ENCODE measurements around the gene GFRA1. TPM values are rescaled to one million over a fixed set of nuclear protein-coding genes. Genes with fewer than 3 reads are reported as not detected.

GFRA1 gene
- polyA plus RNA-seq, 4 donors: 19.6 to 29.4 (median 24.4) TPM

DNA sequence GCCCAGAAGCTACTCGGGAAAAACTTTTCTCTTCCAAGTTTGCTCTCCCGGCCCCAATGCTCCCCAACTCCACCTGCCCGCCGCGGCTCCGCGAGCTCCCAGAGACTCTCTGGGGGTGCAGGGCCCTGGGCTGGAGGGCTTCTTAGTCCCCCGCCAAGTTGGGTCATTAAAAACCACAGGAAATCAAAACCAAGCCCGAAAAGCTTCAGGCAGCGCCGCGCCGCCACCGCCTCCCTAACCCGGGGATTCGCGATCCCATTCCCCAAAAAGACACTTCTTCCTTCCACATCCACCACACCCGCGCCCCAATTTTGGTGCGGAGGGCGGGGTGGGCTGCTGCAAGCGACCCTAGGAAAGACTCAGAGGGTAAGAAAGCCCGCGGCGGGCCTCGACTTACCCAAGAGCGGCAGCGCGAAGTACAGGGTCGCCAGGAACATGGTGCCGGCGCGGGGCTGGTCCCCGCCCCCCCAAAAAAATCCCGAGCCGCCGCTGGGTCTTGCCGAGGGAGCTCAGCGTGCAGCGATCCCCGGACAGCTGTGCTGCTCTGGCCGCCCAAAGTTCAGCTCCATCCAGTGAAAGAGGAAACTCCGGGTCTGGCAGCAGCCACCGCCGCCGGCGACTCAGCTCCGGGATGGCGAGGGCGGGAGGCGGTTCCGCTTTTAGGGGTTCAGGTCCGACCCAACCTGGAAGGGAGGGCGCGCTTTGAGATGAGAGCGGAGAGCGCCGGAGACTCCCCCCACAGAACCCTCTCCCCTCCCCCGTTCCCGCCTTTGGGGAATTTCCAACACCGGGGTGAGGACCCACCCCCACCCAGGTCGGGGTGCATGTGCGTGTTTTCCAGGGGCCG, 1.2 kb downstream of the GFRA1 start:
- DNase-seq (ENCODE audit: low read depth in 4 of 4, low spot score in 3 of 4): no peak

DNA sequence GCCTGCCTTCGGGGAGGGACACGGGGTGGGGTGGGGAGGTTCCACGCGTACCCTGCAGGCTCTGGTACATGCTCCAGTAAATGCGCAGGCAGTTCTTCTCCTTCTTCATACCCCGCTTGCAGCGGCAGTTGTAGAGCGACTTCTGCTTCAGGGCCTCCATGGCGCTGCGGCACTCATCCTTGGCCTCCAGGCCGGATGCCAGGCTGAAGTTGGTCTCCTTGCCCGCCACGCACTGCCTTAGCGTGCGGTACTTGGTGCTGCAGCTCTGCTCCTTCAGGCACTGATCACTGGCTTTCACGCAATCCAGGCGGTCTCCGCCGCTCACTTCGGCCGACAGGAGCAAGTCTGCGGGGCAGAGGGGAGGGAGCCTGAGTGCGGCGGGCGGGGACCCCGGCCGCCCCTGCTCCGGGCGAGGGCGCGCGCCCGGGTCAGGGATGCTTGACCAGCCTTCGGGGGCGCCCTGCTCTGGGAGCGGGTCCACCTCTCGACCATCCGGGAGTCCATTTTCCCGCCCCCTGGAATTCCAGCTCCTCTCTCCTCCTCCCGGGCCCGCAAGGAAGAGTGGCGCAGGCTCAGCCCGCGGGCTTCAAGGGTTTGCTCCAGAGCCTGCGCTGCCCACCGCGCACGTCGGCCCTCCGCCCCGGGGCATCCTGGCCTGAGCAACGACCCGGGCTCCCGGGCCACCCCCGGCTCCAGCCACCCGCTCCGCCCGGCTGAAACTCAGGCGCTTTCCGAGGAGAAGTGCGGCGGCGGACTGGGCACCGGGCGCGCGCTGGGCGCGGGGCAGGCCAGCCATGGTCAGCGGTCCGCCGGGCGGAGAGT, 2.0 kb downstream of the GFRA1 start:
- no peak for DNase-seq (ENCODE audit: low read depth in 4 of 4, low spot score in 3 of 4)

DNA sequence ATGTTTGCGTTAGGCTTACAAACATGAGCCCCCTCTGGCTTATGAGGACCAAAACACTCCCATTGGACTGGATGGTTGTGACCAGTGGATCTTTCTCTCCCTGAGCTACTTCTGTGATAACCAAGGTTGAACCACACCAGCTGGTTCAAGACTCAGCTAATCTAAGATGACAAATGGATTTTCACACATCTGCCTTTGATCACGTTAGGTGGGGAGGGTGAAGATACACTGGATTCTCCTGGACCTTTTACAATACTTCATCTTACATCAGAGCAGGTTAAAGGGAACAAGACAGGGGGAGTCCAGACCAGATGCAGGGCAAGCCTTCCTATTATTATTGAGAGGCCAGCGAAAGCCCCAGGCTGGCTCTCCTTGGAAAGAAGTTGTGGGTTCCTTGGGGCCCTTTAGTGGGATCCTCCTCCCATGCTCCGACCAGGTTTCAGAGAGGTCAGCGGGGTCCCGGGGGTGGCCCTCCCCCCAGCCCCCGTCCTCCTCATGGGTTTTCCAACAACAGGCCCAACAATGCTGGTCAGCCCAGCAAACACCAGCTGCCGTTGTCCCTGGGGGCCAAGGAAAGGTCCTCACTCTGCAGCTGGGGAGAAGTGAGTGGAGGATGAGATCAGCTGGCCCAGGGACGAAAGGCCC, 2.8 kb downstream of the GFRA1 start:
- DNase-seq (ENCODE audit: low read depth in 4 of 4, low spot score in 3 of 4): no peak

DNA sequence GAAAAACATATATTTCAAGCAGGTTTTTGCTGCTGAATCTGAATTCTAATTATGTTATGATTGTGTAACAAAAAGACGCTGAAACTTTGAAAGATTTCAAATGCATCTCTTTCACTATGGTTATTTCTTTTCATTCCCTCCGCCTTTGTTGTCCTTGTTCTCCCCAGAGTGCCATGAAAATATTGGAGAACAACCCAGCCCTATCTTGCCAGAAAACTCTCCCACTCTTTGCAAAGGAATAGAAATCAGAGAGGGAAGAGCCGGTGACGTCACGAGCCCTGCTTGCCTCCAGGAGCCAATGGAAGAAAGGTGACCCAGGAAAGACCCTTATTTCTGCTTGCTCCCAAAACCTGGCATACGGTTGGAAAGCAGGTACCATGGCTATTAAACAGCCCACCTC, 3.4 kb downstream of the GFRA1 start:
- DNase-seq (ENCODE audit: low read depth in 4 of 4, low spot score in 3 of 4): no peak

DNA sequence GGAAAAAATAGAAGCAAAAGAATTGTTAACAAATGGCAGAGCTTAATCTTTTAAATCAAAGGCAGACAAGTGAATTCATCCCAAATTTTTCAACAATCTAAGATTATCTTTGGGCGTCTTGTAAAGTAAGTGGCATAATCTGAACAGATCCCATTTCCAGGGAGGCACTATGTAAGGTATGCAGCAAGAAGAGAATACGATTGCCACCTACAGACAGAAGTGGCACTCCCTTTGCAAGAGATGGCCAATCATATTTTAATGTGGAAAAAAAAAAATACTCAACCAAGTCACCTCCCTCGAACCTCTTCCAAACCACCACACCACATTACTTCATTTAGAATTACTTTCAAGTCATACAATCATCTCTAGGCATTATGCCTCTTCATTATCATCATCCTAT, 4.0 kb downstream of the GFRA1 start:
- no peak for DNase-seq (ENCODE audit: low read depth in 4 of 4, low spot score in 3 of 4)

DNA sequence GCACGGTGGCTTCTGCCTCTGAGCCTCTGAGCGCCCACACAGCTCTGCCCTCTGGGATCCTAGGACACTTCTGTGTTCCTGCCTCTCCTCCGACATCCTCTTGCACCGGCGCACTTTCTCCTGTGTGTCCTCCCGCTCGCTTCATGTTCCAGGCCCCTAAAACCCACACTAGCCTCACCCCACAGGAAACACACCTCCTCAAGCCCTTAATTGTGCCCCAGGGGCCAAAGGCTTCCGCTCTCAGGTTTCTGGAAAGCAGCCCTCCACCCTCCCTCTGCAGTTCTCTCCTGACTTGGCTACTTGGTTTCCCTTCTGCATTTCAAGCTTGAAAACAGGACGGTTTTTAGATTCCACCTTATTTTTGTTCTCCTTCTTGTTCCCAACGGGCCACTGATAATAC, 7.3 kb downstream of the GFRA1 start:
- no peak for DNase-seq (ENCODE audit: low read depth in 4 of 4, low spot score in 3 of 4)

DNA sequence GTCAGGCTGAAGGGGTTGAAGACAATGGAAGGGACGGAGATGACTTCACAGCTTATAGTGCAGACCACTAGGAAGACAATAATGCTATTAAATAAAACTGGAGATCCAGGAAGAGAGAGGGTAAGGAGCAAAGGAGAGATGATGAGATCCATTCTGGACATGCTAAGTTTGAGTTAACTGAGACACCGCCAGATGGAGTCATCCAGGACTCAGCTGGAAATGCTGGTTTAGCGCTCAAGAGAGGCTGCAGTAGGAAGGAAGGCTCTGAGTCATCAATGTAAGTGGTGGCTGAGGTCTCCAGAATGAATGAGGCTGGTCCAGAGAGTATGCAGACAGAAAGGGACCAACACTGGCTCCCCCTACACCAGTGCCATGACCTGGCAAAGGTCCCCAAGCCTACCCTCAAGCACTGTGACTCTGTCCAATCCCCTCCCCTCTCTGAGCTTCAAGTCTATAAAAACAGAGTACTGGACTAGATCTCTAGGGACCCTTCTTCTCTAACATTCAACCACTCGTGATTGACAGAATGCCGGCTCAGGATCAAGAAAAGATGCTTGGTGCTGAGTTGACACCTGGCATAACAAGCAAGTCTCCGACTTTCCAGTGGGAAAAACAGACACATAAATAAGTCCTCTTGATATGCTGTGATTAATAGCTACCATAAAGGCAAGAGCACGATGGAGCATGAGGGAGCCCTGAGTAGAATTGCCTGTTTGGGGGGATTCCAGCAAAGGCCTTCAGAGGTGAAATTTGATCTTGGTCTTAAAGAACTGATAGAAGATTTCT, 8.9 kb downstream of the GFRA1 start:
- DNase-seq (ENCODE audit: low read depth in 4 of 4, low spot score in 3 of 4): no peak

DNA sequence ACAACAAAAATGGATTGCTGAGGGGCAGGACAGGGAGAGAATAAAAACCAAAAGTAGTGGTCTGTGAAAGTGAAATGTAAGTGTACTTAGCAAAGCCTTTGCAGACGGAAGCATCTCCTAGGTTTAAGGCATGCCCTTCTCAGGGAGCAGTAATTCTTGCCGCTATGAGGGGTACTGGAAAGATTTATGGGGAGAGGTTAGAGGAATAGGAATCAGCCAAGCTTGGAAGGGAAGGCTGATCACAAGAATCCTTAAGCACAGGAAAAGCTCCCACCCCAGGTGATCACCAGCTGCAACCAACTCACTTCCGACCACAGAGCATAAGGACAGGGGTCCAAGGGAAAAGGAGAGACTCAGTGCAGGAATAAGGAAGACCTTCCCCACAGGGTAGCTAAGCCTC, 10.3 kb downstream of the GFRA1 start:
- no peak for DNase-seq (ENCODE audit: low read depth in 4 of 4, low spot score in 3 of 4)

DNA sequence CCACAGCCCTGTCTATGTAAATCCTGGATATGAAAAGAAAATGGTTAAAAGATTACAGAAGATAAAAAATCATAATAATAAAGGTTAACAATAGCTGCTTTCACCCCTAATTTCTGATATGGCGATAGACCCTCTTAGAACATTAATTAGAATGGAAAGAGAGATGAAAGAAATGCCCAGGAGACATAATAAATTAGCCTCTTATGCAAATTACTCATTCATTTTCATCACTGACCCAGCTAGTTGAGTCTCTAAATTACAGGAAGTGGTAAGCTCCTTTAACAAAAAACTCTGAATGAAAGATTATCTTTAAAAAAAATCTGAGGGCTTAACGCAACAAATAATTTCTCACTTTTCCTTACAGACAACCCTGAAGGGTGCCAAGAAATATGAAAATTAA, 12.4 kb downstream of the GFRA1 start:
- no peak for DNase-seq (ENCODE audit: low read depth in 4 of 4, low spot score in 3 of 4)

DNA sequence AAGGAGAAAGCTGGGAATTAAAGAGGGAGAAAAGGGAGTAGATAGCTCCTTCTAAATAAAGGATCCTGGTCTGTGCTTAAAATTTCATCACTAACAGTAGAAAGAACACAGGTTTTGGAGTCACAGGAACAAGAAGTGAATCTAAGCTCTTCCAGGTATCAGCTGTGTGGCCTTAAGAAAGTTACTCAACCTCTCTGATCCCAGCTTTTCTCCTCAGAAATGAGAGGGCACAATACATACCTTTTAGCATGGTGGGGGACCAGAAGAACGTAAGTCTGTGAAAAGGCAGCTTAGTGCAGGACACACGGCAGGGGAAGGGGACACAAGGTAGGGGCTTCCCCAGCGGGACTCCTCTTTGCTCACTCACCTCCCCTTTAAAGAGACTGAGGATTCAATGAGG, 13.4 kb downstream of the GFRA1 start:
- no peak for DNase-seq (ENCODE audit: low read depth in 4 of 4, low spot score in 3 of 4)

DNA sequence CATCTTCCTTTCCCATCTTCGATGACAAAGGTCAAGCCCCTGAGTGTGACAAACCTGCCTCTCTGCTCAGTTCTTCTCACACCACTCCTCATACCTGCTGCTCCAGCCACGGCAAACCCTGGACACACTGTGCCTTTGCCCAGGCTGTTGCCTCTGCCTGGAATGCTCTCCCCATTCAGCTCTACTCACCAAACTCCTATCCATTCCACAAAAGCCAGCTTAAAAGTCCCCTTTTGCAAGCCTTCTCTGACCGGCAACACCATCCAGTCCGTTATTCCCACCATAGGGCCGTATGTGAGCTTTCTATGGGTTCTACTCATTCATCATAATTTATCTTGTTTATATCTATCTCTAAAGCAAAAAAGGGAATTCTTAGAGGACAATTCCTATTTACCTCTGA, 15.2 kb downstream of the GFRA1 start:
- no peak for DNase-seq (ENCODE audit: low read depth in 4 of 4, low spot score in 3 of 4)

DNA sequence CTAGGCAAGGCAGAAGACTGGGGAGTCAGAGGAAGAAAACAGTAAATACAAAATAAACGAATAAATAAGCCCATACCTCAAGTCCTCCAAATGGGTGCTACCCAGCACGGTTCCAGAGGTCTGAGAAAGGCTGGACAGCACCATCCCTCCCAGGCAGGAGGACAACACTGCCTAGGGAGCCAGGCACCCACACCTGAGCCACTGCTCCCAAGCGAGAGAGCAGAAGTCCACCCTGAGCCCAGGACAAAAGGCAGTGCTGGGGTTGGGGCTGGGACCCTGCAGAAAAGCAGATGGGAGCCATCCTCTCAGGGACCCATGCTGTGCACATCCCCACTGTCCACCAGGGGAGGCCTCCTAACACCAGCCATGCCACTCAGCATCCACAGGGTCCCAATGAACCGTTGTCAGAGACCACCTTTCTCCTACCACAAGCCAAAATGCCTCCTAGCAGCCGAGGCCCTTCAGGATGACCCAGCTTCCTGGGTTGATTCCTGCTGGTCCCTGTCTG, 16.2 kb downstream of the GFRA1 start:
- DNase-seq (ENCODE audit: low read depth in 4 of 4, low spot score in 3 of 4): no peak

DNA sequence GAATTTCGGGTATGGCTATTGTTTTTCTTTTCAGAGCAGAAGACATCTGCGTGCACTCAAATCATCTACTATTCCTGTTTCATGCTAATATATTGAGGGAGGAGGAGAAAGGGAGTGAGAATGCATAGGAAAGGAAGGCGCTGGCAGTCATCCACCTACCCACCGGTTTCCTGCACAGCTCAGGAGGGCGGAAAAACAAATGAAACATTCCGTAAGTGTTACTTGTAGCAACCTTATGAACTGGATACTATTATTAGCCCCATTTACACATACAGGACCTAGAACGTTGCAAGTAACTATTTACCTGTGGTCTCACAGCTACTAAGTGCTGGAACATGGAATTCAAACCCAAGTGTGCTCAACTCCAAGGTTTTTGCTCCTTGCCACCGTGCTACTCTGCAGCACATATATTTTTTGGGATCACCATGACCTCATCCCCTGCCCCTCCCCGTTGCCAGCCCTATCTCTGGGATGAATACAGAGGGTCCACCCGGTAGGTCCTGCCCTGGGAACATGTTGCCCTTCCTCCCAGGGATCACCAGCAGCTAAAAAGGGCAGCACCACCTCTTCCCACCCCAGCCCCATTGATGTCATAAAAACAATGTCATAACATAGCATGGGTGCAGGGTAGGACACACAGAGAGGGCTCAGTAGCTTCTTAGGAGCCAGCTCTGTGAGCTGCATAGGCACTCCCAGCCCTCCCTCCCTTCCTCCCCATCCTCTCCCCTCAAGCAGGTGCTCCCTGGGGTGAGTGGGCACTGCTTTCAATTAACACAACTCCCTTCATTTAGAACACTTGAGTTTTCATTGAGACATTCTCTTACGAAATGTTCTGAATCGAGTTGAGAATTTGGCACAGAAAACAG, 16.9 kb downstream of the GFRA1 start:
- DNase-seq (ENCODE audit: low read depth in 4 of 4, low spot score in 3 of 4): no peak

DNA sequence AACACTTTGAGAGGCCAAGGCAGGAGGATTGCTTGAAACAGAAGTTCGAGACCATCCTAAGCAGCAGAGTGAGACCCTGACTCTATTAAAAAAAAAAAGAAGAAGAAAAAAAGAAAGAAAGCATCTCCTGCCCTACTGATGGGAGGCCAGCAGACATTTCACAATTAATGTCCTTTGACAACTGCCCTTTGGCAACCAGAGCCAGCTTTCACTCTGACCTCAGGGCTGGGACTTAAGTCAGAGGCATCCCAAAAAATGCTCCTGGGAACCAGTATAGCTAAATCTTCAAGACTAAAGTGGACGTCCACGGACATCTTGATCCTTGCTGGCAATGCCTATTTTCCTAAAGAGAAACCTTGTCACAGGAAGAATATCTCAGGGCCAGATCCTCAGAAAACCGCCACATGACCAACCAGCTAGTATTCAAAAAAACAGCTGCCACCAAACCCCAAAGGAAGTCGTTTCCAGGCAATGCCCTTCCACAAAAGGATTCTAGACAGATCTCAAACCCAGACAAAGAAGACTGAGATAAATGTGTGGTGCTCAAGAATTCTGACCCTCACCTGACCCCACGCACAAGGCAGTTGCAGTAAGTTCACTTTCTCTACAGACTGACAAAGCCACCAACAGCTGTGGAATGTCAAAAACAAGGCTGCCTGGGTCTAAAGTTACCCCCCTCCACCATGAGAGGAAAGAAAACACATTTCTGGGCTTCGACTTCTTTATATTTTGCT, 18.4 kb downstream of the GFRA1 start:
- no peak for DNase-seq (ENCODE audit: low read depth in 4 of 4, low spot score in 3 of 4)

DNA sequence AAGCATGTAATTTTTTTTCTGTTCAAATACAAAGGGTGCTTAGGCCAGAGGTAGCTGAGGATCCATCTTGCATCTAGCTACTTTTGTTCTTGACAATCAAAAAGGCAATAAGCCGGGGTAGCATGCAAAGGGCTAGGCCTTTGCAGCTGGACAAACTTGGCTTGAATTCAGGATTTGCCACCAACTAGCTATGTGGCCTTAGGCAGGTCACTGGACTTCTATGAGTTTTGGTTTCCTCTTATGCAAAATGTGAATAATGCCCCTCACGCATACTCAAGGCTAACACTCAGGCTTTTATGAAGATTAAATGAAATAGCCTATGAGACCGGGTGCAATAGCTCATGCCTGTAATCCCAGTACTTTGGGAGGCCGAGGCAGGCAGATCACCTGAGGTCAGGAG, 19.3 kb downstream of the GFRA1 start:
- DNase-seq (ENCODE audit: low read depth in 4 of 4, low spot score in 3 of 4): no peak

DNA sequence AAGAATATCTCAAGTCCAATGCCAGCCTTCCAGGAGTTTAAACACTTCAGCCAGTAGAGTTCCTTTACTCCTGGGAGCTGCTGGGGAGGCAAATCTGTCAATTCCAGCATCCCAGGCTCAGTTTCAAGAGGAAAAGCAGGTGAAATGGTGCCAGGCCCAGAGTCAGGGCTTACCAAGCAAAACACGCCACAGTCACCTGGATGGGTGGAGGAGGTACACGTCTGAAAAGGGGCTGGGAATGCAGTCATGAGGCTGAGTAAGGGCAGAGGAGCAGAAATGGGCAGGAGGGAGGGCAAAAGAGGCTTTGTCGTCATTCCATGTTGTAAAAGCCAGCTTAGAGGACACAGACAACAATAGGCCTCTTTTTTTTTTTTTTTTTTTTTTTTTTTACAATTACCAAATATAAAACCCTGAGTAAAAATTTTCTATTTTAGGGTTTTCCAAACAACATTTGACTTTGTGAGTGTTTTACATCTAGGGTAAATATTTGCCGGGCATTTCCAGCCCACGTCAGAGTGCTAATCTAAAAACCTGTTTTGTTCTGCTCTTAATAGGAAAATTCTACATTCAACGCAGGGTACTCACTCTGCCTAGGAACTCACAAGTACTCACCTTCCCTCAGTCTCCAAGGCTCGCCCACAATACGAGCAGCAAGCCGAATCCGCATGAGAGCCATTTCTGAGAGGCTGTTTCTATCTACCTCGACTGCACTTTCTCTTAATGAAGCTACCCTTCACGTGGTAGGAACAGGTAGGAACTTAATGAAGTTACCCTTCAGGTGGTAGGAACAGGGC, 21.2 kb downstream of the GFRA1 start:
- DNase-seq (ENCODE audit: low read depth in 4 of 4, low spot score in 3 of 4): no peak

DNA sequence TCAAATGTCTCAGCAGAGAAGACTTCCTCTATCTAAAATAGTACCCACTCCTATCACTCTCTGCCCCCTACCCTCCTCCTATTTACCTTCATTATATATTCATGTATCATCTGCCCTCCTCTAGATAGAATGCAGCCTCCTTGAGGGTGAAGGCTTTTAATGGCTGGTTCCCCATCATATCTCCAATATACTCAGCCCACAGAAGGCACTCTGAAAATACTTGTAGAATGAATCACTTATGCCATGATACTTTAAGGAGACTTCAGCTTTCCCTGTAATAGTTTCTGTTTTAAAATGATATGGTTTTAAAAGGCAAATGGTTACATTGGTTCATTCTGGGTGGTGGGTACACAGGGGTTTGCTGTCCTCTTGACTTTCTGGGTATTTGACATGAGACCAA, 25.3 kb downstream of the GFRA1 start:
- no peak for DNase-seq (ENCODE audit: low read depth in 4 of 4, low spot score in 3 of 4)

DNA sequence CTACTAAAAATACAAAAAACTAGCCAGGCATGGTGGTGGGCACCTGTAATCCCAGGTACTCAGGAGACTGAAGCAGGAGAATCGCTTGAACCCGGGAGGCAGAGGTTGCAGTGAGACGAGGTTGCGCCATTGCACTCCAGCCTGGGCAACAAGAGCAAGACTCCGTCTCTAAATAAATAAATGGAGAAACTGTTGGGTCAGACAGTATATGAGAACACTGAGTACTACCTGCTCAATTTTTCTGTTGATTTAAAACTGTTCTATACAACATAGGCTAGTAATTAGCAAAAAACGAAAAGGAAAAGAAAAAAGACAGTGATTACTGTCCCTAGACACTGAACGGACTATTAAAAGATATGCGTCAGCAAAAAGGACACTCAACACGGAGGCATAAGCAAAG, 26.7 kb downstream of the GFRA1 start:
- no peak for DNase-seq (ENCODE audit: low read depth in 4 of 4, low spot score in 3 of 4)

All from right renal pelvis (tissue), 4 donors.